ENCODE results near the gene HSPA1A. TPM values are rescaled to one million over a fixed set of nuclear protein-coding genes. Genes with fewer than 3 reads are reported as not detected.

HSPA1A gene
- total and polyA plus RNA-seq, 9 of the 15 experiments (the other 6 are each of a cell fraction or from before 2014, with no cell fraction given) = 2.2 to 273 (median 107) TPM

DNA sequence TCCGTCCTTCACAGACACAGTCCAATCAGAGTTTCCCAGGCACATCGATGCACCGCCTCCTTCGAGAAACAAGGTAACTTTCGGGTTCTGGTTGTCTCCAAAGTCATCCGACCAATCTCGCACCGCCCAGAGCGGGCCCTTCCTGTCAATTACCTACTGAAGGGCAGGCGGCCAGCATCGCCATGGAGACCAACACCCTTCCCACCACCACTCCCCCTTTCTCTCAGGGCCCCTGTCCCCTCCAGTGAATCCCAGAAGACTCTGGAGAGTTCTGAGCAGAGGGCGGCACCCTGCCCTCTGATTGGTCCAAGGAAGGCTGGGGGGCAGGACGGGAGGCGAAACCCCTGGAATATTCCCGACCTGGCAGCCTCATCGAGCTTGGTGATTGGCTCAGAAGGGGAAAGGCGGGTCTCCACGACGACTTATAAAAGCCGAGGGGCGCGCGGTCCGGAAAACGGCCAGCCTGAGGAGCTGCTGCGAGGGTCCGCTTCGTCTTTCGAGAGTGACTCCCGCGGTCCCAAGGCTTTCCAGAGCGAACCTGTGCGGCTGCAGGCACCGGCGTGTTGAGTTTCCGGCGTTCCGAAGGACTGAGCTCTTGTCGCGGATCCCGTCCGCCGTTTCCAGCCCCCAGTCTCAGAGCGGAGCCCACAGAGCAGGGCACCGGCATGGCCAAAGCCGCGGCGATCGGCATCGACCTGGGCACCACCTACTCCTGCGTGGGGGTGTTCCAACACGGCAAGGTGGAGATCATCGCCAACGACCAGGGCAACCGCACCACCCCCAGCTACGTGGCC, 12.1 kb downstream of the HSPA1A start, which contains the start of gene HSPA1B (continued):
- TF ChIP-seq ILK (tag; IDR thresholded peaks at IDR 0.05; ENCODE audit: borderline replicate concordance, low read depth) = no peak
- TF ChIP-seq RBFOX2 (IDR thresholded peaks at IDR 0.05; ENCODE audit: low read depth, low read length) = peak; percentile 97
- TF ChIP-seq CHCHD3 (CRISPR knock-in tag; IDR thresholded peaks at IDR 0.05) = peak; percentile 91
- no peak for TF ChIP-seq ZKSCAN3 (CRISPR knock-in tag; IDR thresholded peaks at IDR 0.05)
- peak in 1 of 2 experiments; percentile 92; a peak in 2 of 4 replicates for TF ChIP-seq HDAC1 (IDR thresholded peaks at IDR 0.05)
- TF ChIP-seq, protein P1, sequence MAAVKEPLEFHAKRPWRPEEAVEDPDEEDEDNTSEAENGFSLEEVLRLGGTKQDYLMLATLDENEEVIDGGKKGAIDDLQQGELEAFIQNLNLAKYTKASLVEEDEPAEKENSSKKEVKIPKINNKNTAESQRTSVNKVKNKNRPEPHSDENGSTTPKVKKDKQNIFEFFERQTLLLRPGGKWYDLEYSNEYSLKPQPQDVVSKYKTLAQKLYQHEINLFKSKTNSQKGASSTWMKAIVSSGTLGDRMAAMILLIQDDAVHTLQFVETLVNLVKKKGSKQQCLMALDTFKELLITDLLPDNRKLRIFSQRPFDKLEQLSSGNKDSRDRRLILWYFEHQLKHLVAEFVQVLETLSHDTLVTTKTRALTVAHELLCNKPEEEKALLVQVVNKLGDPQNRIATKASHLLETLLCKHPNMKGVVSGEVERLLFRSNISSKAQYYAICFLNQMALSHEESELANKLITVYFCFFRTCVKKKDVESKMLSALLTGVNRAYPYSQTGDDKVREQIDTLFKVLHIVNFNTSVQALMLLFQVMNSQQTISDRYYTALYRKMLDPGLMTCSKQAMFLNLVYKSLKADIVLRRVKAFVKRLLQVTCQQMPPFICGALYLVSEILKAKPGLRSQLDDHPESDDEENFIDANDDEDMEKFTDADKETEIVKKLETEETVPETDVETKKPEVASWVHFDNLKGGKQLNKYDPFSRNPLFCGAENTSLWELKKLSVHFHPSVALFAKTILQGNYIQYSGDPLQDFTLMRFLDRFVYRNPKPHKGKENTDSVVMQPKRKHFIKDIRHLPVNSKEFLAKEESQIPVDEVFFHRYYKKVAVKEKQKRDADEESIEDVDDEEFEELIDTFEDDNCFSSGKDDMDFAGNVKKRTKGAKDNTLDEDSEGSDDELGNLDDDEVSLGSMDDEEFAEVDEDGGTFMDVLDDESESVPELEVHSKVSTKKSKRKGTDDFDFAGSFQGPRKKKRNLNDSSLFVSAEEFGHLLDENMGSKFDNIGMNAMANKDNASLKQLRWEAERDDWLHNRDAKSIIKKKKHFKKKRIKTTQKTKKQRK (IDR thresholded peaks at IDR 0.05; ENCODE audit: borderline replicate concordance, low read depth, low read length) = peak; percentile 39
- TF ChIP-seq, protein P2, sequence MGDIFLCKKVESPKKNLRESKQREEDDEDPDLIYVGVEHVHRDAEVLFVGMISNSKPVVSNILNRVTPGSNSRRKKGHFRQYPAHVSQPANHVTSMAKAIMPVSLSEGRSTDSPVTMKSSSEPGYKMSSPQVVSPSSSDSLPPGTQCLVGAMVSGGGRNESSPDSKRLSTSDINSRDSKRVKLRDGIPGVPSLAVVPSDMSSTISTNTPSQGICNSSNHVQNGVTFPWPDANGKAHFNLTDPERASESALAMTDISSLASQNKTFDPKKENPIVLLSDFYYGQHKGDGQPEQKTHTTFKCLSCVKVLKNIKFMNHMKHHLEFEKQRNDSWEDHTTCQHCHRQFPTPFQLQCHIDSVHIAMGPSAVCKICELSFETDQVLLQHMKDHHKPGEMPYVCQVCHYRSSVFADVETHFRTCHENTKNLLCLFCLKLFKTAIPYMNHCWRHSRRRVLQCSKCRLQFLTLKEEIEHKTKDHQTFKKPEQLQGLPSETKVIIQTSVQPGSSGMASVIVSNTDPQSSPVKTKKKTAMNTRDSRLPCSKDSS (IDR thresholded peaks at IDR 0.05; ENCODE audit: low read depth, partially characterized antibody) = no peak
- no peak for TF ChIP-seq FOXK2 (conservative IDR thresholded peaks at IDR 0.05 in 1 of 2, IDR thresholded peaks at IDR 0.05 in 1 of 2; ENCODE audit: low read depth in 2 of 2)
- no peak for TF ChIP-seq FOXJ2 (tag; IDR thresholded peaks at IDR 0.05)
- peak; percentile 82 for TF ChIP-seq NFYB (IDR thresholded peaks at IDR 0.05; ENCODE audit: extremely low read depth, insufficient read length)
- no peak for TF ChIP-seq ATF1 (CRISPR knock-in tag; IDR thresholded peaks at IDR 0.05)
- TF ChIP-seq ATF1 (tag; IDR thresholded peaks at IDR 0.05) = peak; percentile 88
- TF ChIP-seq, protein P3, sequence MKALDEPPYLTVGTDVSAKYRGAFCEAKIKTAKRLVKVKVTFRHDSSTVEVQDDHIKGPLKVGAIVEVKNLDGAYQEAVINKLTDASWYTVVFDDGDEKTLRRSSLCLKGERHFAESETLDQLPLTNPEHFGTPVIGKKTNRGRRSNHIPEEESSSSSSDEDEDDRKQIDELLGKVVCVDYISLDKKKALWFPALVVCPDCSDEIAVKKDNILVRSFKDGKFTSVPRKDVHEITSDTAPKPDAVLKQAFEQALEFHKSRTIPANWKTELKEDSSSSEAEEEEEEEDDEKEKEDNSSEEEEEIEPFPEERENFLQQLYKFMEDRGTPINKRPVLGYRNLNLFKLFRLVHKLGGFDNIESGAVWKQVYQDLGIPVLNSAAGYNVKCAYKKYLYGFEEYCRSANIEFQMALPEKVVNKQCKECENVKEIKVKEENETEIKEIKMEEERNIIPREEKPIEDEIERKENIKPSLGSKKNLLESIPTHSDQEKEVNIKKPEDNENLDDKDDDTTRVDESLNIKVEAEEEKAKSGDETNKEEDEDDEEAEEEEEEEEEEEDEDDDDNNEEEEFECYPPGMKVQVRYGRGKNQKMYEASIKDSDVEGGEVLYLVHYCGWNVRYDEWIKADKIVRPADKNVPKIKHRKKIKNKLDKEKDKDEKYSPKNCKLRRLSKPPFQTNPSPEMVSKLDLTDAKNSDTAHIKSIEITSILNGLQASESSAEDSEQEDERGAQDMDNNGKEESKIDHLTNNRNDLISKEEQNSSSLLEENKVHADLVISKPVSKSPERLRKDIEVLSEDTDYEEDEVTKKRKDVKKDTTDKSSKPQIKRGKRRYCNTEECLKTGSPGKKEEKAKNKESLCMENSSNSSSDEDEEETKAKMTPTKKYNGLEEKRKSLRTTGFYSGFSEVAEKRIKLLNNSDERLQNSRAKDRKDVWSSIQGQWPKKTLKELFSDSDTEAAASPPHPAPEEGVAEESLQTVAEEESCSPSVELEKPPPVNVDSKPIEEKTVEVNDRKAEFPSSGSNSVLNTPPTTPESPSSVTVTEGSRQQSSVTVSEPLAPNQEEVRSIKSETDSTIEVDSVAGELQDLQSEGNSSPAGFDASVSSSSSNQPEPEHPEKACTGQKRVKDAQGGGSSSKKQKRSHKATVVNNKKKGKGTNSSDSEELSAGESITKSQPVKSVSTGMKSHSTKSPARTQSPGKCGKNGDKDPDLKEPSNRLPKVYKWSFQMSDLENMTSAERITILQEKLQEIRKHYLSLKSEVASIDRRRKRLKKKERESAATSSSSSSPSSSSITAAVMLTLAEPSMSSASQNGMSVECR (CRISPR knock-in tag; IDR thresholded peaks at IDR 0.05) = peak; percentile 94
- TF ChIP-seq SMC3 (conservative IDR thresholded peaks at IDR 0.05; ENCODE audit: insufficient read depth, low read depth, low read length) = peak; percentile 31; the same call in 1 of the 2 replicates
- no peak for TF ChIP-seq ETS2 (tag; IDR thresholded peaks at IDR 0.05; ENCODE audit: borderline replicate concordance, poor library complexity, severe bottlenecking)
- no peak for TF ChIP-seq KLF10 (CRISPR knock-in tag; IDR thresholded peaks at IDR 0.05)
- TF ChIP-seq, protein P4, sequence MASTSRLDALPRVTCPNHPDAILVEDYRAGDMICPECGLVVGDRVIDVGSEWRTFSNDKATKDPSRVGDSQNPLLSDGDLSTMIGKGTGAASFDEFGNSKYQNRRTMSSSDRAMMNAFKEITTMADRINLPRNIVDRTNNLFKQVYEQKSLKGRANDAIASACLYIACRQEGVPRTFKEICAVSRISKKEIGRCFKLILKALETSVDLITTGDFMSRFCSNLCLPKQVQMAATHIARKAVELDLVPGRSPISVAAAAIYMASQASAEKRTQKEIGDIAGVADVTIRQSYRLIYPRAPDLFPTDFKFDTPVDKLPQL (IDR thresholded peaks at IDR 0.05; ENCODE audit: extremely low read depth, insufficient read length) = peak; percentile 99
